NCI-H146 treated with DMSO at 0.1 percent for 48 hours (cell line): ENCODE measurements around the gene PYGB.
"Not testable (repeated sequence)": the region's sequence is repeated elsewhere in the genome, so short reads cannot be mapped to it uniquely, and the experiment has no call there.

Source experiments
- DNase-seq: peaks from one replicate; lab custom pipeline; 2025; ENCODE audit not compliant: unreplicated experiment; lab: John Stamatoyannopoulos, UW

The PYGB gene

GRCh38 chr20:25229486-25230165 lies 18.3 kb upstream of the PYGB start:
- no peak for DNase-seq

- DNase-seq = no peak
Observed at GRCh38 chr20:25230166-25230831, 17.6 kb upstream of the PYGB start.

GRCh38 chr20:25233016-25233772 lies 14.7 kb upstream of the PYGB start:
- peak; percentile 29 for DNase-seq

GRCh38 chr20:25234009-25234849 lies 13.7 kb upstream of the PYGB start:
- not testable (repeated sequence) for DNase-seq

GRCh38 chr20:25236450-25237304 lies 11.2 kb upstream of the PYGB start:
- no peak for DNase-seq

DNA sequence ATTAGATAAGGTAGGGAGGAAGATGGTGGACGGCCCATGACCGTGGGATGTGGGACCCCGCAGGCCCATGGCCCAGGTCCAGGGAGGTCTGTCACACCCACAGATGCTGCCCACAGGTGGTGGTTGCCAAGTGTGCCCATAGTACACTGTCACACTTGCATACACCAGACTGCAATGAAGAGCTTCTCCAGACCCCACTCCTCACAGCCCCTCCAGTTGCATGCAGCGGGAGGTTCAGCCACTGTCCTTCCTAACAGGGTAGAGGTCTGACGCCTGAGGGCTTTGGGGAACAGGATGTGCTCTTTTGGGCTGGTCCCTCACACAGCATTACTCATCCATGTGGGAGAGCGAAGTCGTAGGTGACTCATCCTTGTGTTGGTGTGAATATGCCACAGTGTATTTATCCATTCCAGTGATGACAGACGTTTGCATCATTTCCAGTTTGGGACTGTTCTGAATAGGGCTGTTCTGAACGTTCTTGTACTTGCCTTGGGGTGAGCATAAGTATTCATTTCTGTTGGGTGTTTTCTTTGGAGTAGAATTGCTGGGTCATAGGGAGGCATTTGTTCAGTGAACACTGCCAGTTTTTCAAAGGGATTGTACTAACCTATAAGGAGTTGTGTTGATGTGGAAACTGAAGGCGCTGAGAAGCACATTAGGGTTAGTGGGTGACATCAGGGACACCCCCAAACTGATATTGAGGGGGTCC lies 10.1 kb upstream of the PYGB start:
- no peak for DNase-seq

GRCh38 chr20:25238319-25239037 lies 9.4 kb upstream of the PYGB start:
- DNase-seq = no peak

GRCh38 chr20:25239387-25240370 lies 8.2 kb upstream of the PYGB start:
- no peak for DNase-seq

DNA sequence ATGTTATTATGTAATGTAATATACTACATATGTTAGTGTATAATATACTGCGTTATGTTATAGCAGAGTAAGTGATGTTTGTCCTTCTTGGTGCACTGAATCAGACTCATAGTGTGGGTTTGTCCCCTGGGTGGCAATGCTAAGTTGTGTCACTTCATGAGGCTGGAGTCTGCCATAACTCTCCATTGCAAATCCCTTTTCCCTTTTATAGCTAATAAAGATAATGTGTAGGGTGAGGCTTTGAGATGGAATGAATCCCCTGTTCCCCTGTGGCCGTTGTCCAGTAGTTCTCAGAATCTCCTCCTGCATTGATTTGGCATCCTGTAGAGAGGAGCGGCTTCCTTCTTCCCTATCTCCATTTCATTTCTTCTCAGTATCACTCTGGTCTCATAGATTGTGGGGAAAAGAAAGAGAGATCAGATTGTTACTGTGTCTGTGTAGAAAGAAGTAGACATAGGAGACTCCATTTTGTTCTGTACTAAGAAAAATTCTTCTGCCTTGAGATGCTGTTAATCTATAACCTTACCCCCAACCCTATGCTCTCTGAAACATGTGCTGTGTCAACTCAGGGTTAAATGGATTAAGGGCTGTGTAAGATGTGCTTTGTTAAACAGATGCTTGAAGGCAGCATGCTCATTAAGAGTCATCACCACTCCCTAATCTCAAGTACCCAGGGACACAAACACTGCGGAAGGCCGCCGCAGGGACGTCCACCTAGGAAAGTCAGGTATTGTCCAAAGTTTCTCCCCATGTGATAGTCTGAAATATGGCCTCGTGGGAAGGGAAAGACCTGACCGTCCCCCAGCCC lies 6.8 kb upstream of the PYGB start:
- DNase-seq = not testable (repeated sequence)

- DNase-seq = not testable (repeated sequence)
Observed at GRCh38 chr20:25241659-25241955, 6.3 kb upstream of the PYGB start.

- DNase-seq = peak; percentile 48
Observed at GRCh38 chr20:25242231-25242630, 5.7 kb upstream of the PYGB start.

- DNase-seq = no peak
Observed at GRCh38 chr20:25243416-25243979, 4.4 kb upstream of the PYGB start.

- DNase-seq = no peak
Observed at GRCh38 chr20:25244976-25245375, 2.9 kb upstream of the PYGB start.

- no peak for DNase-seq
Observed at GRCh38 chr20:25245461-25245860, 2.4 kb upstream of the PYGB start.

- no peak for DNase-seq
Observed at GRCh38 chr20:25246182-25246999, 1.5 kb upstream of the PYGB start.

- no peak for DNase-seq
Observed at GRCh38 chr20:25247000-25247517, 826 bp upstream of the PYGB start.
